GM19324 (cell line): ENCODE results near the gene TSBP1.
A peak's percentile ranks its signal among the peaks of the same experiment; 100 is the strongest.

Experiments used
- ATAC-seq: cut with Tn5 transposase; IDR thresholded peaks from one replicate; pipeline ENCODE4 v1.9.1; 2021; ENCODE audit warnings: mild to moderate bottlenecking, moderate library complexity; ENCODE audit not compliant: unreplicated experiment, low FRiP score

TSBP1 gene

GRCh38 chr6:32371803-32372202 lies at the start of gene TSBP1:
TSS of gene TSBP1 (minus strand) at chr6:32371903. CDS start at chr6:32371706, 197 bp downstream.
- ATAC-seq, result no peak

GRCh38 chr6:32416036-32416435 lies 44.3 kb upstream of the TSBP1 start:
- ATAC-seq, result no peak

DNA sequence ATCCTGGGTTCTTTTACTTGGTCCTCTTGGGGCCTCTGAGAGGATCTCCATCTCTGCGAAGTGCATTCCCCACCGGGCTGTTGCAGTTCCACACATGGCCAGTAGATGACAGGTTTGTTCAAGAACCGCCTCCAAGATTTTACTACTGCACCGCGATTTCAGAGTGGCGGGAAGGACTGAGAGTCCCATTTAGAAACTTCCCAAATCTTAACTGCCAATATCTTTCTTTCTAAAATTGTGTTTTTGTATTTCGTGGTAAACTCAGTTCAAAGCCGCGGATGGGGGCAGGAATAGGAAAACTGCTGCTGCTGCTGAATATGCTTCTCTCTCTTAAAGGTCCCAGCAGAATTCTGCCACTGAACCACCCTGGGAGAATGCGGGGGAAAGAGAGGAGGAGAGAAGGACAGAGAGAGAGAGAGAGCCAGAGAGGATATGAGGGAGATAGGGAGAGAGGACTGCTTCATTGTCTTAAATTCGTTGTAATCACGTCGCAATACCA lies 43.9 kb upstream of the TSBP1 start:
- no peak for ATAC-seq

DNA sequence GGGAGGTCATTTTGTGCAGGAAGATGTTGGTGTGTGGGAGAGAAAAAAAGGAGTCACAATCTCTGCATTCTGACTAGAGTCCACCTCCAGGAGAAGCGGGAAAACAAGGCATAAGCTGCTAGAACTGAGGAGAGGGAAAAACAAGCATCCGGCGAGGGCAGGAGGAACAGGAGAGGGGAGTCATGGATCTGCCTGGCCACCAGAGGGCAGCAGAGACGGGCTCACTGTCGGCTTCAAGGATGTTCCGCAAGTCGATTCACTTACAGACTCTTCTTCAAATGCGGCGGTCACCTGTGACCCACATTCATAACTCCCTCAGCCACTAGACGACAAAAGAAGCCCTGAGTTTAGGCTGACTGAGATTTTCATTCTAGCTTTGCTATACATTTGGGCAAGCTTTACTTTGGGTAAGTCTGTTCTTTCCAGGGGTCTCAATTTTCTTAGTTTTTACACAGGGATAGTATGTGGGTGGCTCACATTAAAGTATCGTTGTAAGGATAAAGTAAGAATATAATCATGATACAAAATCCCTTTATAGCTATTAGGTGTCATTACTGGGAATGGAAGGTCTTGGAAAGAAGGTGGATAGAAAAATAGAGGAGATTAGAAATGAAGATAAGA lies 41.8 kb upstream of the TSBP1 start:
- ATAC-seq, result no peak

DNA sequence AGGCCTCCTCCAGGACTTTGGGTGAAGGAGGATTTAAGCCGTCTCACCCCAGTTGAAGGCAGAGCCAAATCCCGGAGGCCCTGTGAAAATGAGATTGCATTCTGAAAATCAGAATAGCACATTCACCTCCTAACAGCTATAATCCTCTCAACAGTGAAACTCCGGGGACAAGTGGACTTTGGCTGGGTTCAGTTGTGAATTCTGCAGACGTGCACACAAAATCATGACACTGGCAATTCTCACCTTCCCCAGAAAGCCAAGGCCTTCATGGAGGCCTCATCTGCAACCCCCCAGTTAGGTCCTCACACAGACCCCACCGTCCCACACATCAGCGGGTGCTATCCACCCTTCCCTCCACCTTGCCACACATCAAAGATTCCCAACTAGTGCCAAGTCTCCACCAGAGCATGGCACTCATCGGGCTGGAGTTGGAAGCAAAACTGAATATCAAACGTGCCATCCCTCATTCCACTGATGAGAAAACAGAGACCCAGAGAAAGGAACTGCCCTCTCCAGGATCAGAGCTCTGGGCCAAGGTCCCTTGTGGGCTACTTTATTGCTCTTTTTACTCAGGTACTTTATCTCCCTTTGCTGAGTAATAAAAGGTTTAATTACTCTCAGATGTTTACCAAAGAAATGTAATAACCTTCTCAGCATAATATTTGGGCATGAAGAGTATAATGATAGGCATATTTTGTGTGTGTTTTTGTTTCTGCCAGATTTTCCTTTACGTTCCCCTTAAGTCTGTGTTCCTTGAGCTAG lies 40.0 kb upstream of the TSBP1 start:
- ATAC-seq, result no peak

GRCh38 chr6:32410906-32411305 lies 39.2 kb upstream of the TSBP1 start:
- ATAC-seq, result no peak

- no peak for ATAC-seq
Observed at GRCh38 chr6:32406857-32407256, 35.2 kb upstream of the TSBP1 start, which contains the start of gene BTNL2. TSS of gene BTNL2 (minus strand) at chr6:32407181. CDS start at chr6:32407123, 58 bp downstream.

DNA sequence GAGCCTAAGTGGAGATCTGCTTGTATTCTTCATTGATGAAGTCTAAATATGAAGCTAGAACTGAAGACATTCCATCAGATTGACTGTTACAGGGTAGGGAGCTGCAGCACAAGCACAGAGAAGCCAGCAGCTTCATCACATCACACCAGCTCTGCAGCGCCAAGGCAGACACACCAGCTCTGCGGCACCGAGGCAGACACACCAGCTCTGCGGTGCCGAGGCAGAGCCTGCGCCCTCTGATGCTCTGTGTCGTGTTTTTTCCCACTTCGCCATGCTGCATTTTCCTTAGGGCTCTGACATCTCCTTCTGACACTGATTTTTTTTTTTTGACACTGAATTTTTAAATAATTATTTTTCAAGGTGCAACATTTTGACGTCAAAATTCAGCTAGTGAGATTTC lies 34.5 kb upstream of the TSBP1 start:
- no peak for ATAC-seq

- ATAC-seq, result no peak
Observed at GRCh38 chr6:32405656-32406055, 34.0 kb upstream of the TSBP1 start.

GRCh38 chr6:32402812-32403211 lies 31.1 kb upstream of the TSBP1 start:
- no peak for ATAC-seq

GRCh38 chr6:32401284-32401963 lies 29.7 kb upstream of the TSBP1 start:
- no peak for ATAC-seq

GRCh38 chr6:32397252-32397920 lies 25.7 kb upstream of the TSBP1 start:
- peak; percentile 81 for ATAC-seq

- no peak for ATAC-seq
Observed at GRCh38 chr6:32396028-32396427, 24.3 kb upstream of the TSBP1 start.

DNA sequence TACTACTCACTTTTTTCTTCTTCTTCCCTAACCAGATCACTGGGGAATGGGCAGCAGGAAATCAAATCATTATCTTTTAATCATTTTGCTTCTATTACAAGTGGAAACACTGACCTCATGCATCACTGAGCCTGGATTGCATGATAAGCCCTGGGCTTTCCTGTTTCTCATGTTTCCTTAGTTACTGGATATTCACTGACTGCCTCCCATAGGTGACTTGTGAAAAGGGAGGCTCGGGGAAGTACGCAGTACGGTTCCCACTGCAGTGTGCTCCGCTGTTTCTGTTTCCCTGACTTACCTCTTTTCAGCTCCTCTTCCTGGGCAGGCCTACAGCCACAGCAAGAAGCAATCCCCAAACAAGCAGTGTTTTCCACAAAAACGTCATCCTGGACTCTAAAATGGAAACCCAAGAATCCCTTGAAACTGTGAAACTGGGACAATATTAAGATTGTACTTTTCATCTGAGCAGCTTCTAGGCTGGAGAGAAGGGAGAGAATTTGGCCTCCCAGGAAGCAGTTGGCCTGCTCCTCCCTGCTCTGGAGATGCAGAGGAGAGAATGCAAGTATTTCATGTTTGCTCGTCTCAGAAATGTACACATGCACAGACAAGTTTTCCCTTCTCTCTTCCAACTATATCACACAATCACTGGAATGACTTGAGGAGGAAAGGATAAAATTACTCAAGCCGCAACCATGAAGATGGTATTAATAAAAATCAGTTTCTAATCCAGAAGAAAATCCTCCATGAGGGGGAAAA lies 22.1 kb upstream of the TSBP1 start:
- no peak for ATAC-seq

GRCh38 chr6:32391505-32391904 lies 19.8 kb upstream of the TSBP1 start:
- ATAC-seq, result no peak

GRCh38 chr6:32387589-32388340 lies 16.1 kb upstream of the TSBP1 start:
- ATAC-seq, result no peak

- no peak for ATAC-seq
Observed at GRCh38 chr6:32386040-32386439, 14.3 kb upstream of the TSBP1 start.

- no peak for ATAC-seq
Observed at GRCh38 chr6:32382757-32383420, 11.2 kb upstream of the TSBP1 start.

DNA sequence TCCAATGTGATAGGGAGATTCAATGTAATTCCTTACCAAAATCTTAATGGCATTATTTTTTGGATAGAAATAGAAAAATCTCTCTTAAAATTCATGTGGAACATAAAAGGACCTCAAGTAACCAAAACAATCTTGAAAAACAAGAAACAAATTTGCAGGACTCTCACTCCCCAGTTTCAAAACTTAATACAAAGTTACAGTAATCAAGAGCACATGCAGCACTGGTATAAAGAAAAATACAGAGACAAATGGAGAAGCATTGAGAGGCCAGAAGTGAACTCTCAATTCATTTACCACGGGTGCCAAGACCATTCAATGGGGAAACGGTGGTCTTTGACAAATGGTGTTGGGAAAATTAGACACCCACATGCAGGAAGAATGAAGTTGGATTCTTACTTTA lies 7.8 kb upstream of the TSBP1 start:
- ATAC-seq, result no peak
